GM12873 (cell line): ENCODE data around the gene CFAP20DC.

Experiments
- CTCF ChIP-seq: IDR thresholded peaks from 2 replicates; pipeline ENCODE4 v1.5.1; 2012; ENCODE audit warnings: low read depth, mild to moderate bottlenecking, moderate library complexity, low read length, control low read depth; ENCODE audit not compliant: insufficient read depth; ENCODE audit errors: missing control alignments

Gene CFAP20DC

GRCh38 chr3:58728723-58729122, 321.1 kb downstream of the CFAP20DC start:
- TF ChIP-seq CTCF = no peak

DNA sequence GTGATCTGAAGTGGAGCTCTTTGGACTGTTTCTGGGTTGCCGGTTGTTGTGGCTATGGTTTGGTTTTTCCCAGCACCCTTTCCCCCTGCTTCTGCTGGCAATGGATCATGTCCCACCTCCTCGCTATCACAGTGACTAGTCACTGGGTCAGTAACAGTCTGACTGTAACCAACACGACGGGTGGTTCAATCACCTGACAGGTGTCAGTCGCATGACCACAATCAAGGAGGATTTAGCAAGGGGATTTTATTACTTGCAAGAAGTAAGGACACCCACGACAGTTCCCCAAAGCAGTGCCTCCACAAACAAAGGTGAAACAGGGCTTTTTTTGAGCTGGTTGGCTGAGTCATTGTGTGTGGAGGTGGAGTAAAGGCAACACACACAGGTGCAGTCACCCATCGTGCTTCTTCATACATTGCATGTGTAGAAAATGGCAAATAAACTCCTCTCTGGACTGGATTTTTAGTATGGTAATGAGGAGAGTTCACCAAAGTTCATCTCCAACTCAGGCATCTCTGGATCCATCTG, 324.4 kb downstream of the CFAP20DC start:
- no peak for TF ChIP-seq CTCF

- TF ChIP-seq CTCF = no peak
Measured at GRCh38 chr3:58724336-58724735, 325.5 kb downstream of the CFAP20DC start.

DNA sequence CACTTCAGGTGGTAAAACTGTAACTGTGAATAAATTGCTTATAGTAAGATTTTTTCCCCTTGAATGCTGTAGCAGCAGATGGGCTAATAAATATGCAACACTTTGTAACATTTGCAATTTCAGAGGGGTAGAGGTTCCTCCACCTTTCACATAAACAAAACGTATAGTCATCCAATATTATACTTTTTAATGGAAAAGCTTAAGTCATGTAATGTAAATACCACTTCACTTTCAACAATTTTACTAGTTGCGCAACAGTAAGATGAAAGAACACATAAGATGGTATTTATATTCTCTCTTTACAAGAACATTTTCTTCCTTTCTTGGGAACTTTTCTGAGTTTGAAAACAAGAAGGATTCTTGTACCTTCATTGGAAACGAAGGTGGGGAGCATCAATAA, 326.7 kb downstream of the CFAP20DC start:
- no peak for TF ChIP-seq CTCF

DNA sequence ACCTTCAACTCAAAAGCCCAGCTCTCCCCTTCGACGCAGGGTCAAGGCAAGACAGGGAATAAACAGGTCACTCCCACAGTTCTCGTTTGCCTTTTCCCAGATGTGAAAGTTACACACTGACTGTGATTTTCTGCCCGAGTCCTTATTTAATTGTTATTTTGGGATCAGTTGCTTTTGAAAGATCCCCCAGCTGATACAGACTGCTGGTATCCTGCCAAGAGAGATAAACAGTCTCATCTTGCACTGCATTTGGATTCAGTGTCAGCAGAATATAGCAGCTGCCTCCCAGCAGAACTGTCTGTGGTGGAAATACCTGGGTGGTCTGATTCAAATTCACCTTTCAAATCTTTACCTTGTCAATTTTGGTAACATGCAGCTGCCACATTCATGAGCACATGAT, 327.3 kb downstream of the CFAP20DC start:
- TF ChIP-seq CTCF = no peak

- no peak for TF ChIP-seq CTCF
Measured at GRCh38 chr3:58720526-58720925, 329.3 kb downstream of the CFAP20DC start.

- TF ChIP-seq CTCF = no peak
Measured at GRCh38 chr3:58719684-58720083, 330.1 kb downstream of the CFAP20DC start.
